Anterior cingulate cortex (tissue), 58 donors: ENCODE results near the gene TALDO1.

Experiments
- DNase-seq, 58 donors: peaks; one replicate each; lab custom pipeline; 2025; lab: John Stamatoyannopoulos, UW

The TALDO1 gene

DNA sequence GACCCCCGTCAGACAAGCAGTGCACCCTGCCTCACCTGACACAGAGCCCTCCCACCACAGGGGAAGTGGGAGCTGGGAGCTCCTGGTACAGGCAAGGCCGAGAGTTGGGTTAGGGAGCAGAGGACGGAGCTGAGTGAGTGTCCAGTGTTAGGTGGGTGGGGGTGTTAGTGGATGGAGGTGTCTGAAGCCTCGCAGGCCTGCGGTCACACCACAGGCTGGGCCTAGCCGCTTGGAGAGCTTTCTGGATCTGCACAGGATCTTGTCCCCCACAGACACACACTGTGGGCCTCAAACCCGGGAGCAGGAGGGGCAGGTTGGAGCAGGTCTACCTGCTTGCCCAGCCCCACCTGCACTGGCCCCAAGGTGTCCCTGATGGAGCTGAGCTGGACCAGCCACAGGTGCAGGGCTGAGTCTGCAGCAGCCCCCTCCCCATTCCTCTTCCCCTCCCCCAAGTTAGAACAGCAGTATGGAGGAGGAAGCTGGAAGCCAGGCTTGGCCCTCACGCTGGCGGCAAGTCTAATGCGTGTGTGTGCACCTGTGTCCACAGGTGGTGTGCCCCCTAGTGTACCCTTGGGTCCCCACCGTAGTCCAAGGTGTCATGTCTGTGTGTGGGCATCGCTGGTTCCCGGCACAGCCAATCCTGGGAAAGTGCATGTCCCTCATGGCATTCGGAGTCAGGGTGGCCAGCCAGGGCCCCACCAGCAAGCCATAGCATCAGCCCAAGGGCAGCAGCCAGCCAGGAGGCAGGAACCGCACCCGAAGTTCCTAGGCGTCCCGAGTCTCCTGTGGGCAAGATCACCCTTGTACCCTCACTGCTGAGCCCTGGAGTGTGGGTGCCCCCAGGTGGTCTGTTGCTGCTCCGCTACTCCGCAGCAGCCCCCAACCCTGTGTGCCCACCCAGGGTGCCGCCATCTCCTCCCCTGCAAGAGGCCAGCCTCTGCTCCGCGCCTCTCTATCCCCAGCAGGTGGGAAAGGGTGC, 32.0 kb downstream of the TALDO1 start:
- no peak for DNase-seq

DNA sequence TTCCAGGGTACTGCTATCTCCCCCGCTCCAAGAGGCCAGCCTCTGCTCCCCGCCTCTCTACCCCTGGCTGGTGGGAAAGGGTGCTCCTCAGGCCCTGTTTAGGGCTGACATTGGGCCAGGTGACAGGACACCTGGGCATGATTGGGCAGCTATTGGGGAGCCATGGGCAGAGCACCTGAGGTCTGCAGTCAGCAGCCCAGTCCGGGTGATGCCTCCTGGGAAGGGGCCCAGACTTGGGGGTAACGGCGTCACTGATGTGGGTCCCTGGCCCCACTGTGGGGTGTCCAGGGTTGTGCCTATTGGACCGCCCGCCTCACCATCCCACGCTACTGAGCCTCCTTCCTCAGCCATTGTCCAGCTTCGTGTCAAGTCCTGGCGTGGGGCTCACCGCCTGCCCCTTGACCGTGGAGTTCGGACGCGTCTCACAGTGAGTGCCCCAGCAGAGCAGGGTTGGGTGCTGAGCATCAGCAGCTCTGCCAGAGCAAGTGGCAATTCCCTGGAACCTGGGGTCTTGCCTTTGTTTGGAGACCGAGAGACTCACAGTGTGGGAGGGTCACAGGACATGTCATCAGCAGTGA, 32.8 kb downstream of the TALDO1 start:
- no peak for DNase-seq

DNA sequence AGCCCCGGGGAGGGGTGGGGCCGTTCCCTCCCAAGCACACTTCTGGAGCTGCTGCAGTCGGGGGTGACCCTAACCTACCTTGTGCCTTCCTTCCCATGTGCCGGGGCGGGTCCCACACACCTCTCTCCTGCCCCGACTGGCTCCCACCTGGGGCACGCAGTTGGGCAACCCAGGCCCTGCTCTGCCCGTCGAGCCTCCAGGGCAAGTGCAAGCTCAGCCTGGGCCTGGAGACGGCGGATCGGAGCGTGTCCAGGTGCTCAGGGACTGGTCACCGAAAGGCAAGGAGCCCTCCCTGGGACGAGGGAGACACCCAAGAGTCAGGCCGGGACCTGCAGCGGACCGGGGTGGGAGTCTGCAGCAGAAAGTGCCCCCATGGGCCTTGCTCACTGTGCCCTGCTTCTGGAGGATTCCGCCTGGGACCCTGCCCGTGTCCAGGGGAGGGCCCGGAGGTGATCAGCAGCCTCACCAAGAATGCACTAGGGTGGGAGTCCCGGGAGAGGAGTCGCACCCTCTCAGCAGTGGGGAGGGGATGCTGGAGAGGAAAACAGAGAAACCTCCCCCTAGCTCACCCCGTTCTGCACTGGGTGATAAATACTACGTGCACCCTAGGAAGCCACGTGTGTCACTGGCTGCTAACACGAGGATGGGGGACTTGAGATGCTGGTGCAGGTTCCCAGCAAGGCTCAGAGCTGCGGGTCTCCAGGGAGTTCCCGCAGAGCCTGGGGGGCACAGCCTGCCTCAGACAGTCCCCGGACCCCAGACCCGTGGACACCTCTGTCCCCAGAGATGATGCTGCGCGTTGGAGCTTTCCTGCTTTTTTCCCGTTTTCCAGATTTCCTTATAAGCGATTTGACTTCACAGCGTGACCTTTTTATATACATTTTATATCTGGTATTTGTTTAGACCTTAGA, 35.3 kb downstream of the TALDO1 start:
- DNase-seq = no peak

DNA sequence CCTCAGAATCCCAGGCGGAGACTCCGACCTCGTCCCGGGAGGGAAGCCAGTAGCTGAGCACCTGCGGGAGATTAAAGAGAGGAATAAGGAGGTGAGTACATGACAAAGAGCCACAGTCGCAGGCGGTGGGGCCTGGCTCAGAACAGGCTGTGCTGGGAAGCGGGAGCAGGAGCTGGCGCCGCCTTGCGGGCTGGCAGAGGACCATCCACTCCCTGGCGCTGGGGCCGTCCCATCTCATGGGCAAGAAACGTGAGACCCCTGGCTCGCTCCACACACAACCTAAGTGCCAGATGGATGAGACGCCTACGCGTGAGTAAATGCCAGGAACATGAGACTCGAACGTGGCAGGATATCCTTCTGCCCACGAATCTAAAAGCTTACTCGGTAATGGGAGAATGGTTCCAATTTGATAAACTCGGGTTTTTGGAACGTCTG, 36.3 kb downstream of the TALDO1 start:
- DNase-seq = peak in 57 of 58 donors; percentile 21 to 92 (median 79)

DNA sequence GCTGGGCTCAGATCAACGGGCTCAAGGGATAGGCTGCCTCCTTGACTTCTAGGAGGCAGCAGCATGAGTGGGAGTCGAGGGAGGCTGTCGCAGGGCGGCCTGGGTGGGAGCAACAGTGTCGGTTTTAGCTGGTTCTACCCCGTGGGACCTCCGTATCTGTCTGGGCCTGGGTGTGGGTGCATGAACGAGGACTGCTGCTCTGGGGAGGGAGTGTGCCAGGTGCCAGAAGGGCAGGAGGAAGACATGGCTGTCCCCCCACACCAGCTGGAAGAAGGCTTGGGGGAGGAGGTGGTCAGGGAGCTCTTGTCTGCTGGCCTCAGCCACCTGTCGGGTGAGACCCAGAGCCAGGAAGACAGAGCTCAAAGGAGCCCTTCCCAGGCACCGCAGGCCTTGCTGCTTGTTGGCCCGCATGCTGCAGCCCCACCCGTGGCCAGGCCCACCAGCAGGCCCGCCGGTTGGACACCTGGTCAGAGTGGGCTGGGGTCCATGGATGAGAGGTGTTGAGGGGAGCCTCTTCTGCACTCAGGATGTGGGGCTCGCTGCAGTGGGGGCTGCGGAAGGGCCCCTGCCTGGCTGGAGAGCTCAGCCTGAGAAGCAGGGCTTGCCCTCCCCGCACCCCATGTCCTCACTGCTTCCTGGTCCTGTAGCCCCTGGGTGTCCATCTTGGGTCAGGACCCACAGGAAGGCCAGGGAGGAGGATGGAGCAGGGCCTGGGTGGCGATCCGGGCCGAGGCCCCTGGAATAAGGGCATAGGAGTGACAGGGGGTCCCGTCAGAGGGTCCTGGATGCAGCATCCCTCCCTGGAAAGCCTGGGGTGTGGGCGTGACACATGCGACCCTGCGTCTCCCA, 39.2 kb downstream of the TALDO1 start:
- no peak for DNase-seq

- no peak for DNase-seq
Observed at GRCh38 chr11:787084-787675, 39.9 kb downstream of the TALDO1 start.

DNA sequence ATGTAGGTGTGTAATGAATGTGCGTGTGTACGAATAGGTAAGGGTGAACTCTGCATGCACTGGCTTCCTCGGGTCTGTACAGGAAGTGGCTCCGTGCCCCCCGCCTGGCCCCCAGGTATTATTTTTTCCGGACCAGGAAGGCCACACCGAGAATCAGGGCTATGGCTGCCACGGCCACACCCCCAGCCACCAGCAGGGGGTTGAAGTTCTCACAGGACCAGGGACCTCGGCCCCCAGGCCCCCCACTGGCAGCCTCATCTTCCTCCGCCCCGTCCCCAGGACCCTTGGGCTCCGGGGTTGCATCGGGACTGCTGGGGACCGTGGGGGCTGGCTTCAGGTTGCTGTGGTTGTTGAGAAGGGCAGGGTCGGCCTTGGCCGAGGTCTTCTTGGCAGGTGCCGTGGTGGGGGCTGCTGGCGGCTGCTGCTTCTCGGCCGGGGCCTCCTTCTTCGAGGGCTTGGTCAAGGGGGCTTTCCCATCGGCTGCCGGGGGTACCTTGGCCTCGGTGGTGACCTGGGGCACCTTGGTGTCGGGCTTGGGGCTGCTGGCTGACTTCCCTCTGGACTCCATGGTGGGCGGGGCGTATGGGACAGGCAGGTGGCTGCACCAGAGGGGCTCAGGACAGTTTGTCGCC, 40.9 kb downstream of the TALDO1 start:
- DNase-seq = no peak

GRCh38 chr11:788953-789940, 42.0 kb downstream of the TALDO1 start:
- DNase-seq = peak in 3 of 58 donors; percentile 35 to 57 (median 47)

DNA sequence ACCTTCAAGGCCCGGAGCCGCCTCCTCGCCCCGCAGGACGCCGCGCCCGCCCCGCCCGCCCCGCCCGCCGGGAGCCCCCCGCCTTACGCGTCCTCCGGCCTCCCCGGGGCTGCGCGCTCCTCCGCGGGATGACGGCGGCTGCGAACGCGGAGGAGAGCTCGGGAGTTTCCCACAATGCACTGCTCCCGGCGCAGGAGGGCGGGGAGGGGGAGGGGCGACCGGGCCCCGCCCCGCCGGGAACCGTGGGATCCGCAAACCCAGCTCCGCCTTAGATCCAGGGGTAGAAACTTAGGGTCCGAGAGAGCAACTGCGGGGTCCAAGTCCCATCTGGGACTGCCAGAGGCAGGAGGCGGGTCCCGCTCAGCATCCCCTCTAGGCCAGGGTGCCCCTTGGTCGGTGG, 42.7 kb downstream of the TALDO1 start, which contains the start of gene CEND1:
CEND1 (minus strand) TSS at position 148 of the 400 bp plus-strand sequence. CDS start 1,514 bp downstream, outside the sequence.
- peak in 51 of 58 donors; percentile 18 to 79 (median 57) for DNase-seq

DNA sequence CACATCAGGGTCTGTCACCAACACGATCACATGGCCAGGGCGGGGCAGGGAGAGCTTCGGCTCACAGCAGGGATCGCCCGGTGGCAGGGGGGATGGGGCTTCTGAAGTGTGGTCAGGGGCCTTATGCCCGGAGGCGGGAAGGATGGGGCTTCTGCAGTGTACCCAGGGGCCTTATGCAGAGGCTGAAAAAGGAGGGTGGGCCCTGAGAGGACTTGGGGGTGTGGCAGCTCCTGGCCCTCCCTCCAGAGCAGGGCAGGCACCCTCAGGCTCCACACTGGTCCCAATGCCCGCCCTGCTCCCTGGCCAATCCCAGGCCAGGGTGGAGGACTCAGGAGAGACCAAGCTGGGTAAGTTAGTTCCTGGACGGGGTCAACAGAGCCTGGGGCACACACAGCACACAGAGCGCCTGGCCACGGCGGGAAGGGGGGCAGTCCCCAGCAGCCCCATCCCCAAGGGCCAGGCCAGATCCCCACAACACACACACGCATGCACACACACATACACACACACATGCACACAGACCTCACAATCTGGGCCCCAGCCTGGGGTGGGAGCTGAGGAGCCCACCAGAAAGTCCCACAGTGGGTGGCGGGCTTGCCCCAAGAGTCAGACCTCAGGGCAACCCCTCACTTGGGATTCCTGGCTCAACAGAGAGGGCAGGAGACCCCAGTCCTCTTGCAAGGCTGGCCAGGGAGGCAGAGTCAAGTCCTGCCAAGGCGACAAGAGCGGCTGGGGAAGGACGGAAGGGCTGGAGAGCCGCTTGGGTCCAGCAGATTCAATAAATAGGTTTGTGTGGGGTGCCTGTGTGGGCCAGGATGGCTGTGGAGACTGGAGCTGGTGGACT, 43.7 kb downstream of the TALDO1 start:
- no peak for DNase-seq

GRCh38 chr11:791658-792534, 44.6 kb downstream of the TALDO1 start:
- DNase-seq = no peak

GRCh38 chr11:792535-792821, 45.2 kb downstream of the TALDO1 start:
- DNase-seq = no peak

- no peak for DNase-seq
Observed at GRCh38 chr11:792873-793272, 45.6 kb downstream of the TALDO1 start.

DNA sequence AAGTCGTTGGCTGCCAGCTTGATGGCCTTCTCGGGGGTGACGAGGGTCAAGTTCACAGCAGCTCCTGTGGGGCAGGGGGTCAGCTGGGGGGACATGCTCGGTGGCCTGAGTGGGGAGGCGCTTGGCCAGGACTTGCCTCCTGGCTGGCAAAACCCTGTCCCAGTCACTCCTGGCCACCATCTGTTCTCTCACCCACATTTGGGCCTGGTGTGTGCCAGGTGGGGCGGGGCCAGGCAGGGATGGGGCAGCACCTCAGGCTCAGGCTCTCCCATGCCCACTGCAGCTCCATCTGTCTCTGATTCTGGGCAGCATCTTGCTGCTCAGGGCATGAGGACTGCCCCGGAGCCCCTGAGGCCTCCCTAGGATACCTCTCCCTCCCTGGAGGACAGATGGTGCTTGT, 46.3 kb downstream of the TALDO1 start:
- no peak for DNase-seq

- DNase-seq = peak in 3 of 58 donors; percentile 16 to 38 (median 16)
Observed at GRCh38 chr11:794013-794765, 46.9 kb downstream of the TALDO1 start.
